GM20000 (cell line): Measurements from ENCODE around the gene PTGFRN.
"Not testable (repeated sequence)": the region's sequence is repeated elsewhere in the genome, so short reads cannot be mapped to it uniquely, and the experiment has no call there.

ENCODE experiments used
- DNase-seq: peaks from one replicate; pipeline ENCODE4 v3.0.0; 2012; ENCODE audit warnings: low spot score
- CTCF ChIP-seq: IDR thresholded peaks from 2 replicates; pipeline ENCODE4 v1.5.1; 2012; ENCODE audit warnings: mild to moderate bottlenecking, control low read depth; ENCODE audit errors: extremely low read depth, missing control alignments

The PTGFRN gene

GRCh38 chr1:116873680-116874271 lies 35.9 kb upstream of the PTGFRN start:
- DNase-seq: no peak
- no peak for TF ChIP-seq CTCF

DNA sequence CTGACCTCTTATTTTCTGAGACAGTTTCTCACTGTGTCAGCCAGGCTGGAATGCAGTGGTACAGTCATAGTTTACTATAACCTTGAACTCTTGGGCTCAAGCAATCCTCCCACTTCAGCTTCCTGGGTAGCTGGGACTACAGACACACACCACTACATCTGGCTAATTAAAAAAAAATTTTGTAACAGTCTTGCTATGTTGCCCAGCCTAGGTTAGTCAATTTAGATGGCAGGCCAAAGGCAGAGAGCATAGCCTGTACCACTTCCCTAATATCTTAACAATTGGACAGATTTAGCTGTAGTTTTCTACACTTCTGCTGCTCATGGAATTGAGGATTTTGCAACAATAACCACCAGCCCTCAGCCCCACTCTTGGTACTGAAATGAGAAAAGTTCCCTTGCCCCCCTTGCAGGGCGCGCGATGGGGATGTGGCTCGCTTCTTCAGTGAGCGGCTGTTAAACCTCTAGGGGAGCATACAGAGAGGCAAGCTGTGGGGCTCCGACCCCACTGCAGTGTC lies 34.9 kb upstream of the PTGFRN start:
- no peak for DNase-seq
- TF ChIP-seq CTCF: no peak

DNA sequence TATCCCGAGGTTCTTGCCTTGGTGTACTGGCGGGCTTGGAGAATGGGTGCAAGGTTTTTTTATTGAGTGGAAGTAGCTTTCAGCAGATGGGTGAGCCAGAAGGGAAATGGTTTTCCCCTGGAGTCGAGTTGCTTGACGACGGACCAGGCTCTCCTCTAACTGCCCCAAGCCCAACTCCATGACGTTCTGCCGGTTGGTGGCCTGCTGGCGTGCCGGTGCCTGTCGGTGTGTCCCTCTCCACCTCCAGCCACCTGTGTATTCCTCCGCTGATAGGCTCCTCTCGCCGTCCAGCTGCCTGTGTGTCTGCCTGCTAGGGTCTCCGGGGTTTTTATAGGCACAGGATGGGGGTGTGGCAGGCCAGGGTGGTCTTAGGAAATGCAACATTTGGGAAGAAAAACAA lies 34.3 kb upstream of the PTGFRN start:
- TF ChIP-seq CTCF: no peak
- no peak for DNase-seq

GRCh38 chr1:116875946-116876345 lies 33.8 kb upstream of the PTGFRN start:
- DNase-seq: not testable (repeated sequence)

- no peak for TF ChIP-seq CTCF
- DNase-seq: no peak
These were observed 32.4 kb upstream of the PTGFRN start for GRCh38 chr1:116877141-116877818.

DNA sequence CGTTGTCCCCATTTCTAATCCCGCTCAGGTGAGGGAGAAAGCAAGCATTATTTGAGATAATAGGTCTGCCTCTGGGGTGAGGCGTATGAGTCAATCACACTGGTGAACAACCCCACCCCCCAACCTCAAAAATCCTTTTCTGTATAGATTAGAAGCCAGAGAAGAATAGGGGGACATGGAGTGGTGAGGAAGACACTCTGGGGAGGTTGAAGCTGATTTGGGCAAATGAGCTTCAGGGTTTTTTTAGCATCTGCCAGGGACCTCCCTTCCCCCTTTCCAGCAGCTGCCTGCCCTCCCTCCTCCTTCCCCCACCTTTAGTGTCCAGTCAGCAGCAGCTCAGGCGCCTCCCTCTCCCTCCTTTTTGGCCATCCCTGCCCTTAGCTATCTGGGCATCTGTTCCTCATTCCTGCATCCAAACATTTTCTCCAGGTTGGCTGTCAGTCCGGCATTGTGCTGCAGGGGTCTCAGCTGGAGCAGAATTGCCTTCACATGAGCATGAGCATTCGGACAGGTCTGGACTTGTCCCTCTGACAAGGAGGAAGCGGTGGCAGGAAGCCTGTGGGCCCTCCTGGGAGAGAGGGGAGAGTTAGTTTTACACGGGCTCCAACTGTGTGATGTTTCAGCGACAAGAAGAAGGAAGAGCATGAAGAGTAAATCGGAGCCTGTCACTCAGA lies 30.8 kb upstream of the PTGFRN start:
- DNase-seq: peak; percentile 36
- TF ChIP-seq CTCF: no peak

GRCh38 chr1:116879478-116880133 lies 30.1 kb upstream of the PTGFRN start:
- no peak for DNase-seq
- TF ChIP-seq CTCF: no peak
